KMS-11 (cell line): Measurements from ENCODE around the gene UGT2B10.

Source experiments
- H2AFZ ChIP-seq: fragments of 200-600 bp; sonication (generic); 2 replicates; pipeline ENCODE4 v1.6.1; 2016; ENCODE audit warnings: antibody characterized with exemption, mixed run types, low read depth
- H3K27ac ChIP-seq: fragments of 200-600 bp; sonication (generic); 2 replicates; pipeline ENCODE4 v1.6.1; 2016; ENCODE audit warnings: mild to moderate bottlenecking, mixed run types
- H3K27me3 ChIP-seq: fragments of 200-600 bp; sonication (generic); 2 replicates; pipeline ENCODE4 v1.6.1; 2017; ENCODE audit warnings: mild to moderate bottlenecking, low read depth, mixed run types, moderate library complexity; ENCODE audit not compliant: insufficient read depth
- H3K36me3 ChIP-seq: fragments of 200-600 bp; sonication (generic); 2 replicates; pipeline ENCODE4 v1.6.1; 2017; ENCODE audit warnings: mild to moderate bottlenecking, mixed run types; ENCODE audit not compliant: insufficient read depth
- H3K4me1 ChIP-seq: fragments of 200-600 bp; sonication (generic); 2 replicates; pipeline ENCODE4 v1.6.1; 2016; ENCODE audit warnings: mild to moderate bottlenecking, low read depth, mixed run types; ENCODE audit not compliant: poor library complexity, severe bottlenecking
- H3K4me2 ChIP-seq: fragments of 200-600 bp; sonication (generic); 2 replicates; pipeline ENCODE4 v1.7.0; 2016; ENCODE audit warnings: mild to moderate bottlenecking, mixed run types
- H3K4me3 ChIP-seq: fragments of 200-600 bp; sonication (generic); IDR thresholded peaks from 2 replicates; pipeline ENCODE4 v1.6.1; 2017; ENCODE audit warnings: low read depth, low read length, mixed read lengths; ENCODE audit not compliant: insufficient read depth
- H3K79me2 ChIP-seq: fragments of 200-600 bp; sonication (generic); 2 replicates; pipeline ENCODE4 v1.6.1; 2016; ENCODE audit warnings: low read depth, mixed run types; ENCODE audit not compliant: insufficient read depth
- H3K9ac ChIP-seq: fragments of 200-600 bp; sonication (generic); 2 replicates; pipeline ENCODE4 v1.6.1; 2016; ENCODE audit warnings: mild to moderate bottlenecking, mixed run types
- H4K20me1 ChIP-seq: fragments of 200-600 bp; sonication (generic); 2 replicates; pipeline ENCODE4 v1.6.1; 2016; ENCODE audit warnings: mild to moderate bottlenecking, mixed run types; ENCODE audit not compliant: insufficient read depth
- CTCF ChIP-seq: fragments of 200-600 bp; sonication (generic); conservative IDR thresholded peaks from 2 replicates; pipeline ENCODE4 v1.6.1; 2017; ENCODE audit warnings: low read depth, mild to moderate bottlenecking, antibody characterized with exemption, low read length, moderate library complexity, mixed read lengths

Gene UGT2B10

GRCh38 chr4:68872643-68873502 lies 57.1 kb downstream of the UGT2B10 start:
- Histone ChIP-seq H3K27ac (no peak overlapping the region), H3K4me2 (no peak overlapping the region)

DNA sequence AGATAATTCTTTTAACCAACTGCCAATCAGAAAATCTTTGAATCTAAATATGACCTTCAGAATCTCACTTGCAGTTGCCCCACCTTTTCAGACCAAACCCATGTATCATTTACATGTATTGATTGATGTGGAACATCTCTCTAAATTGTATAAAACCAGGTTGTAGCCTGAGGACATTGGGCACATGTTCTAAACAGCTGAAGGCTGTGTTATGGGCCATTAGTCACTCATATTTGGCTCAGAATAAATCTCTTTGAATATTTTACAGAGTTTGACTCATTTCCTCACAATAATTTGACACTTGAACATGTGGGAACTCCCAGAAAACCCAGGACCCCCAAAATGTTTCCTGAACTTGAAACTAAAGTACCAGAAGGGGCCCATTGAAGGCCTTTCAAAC lies 58.7 kb downstream of the UGT2B10 start:
- Histone ChIP-seq H3K36me3 (no peaks in the 10 kb centered on the region), H3K79me2 (no peaks in the 10 kb centered on the region), H3K4me2 (no peak overlapping the region), H3K9ac (no peak overlapping the region), H2AFZ (no peak overlapping the region), H3K27ac (no peak overlapping the region), H4K20me1 (no peaks in the 10 kb centered on the region), H3K4me3 (no peak overlapping the region), H3K27me3 (no peaks in the 10 kb centered on the region), H3K4me1 (no peaks in the 10 kb centered on the region)
- no peak for TF ChIP-seq CTCF

More at GRCh38 chr4:68872643-68873502, 57.1 kb downstream of the UGT2B10 start:
- Histone ChIP-seq H4K20me1 (no peaks in the 10 kb centered on the region), H3K79me2 (no peaks in the 10 kb centered on the region), H3K4me3 (no peak overlapping the region), H3K36me3 (no peaks in the 10 kb centered on the region), H3K9ac (no peak overlapping the region), H3K27me3 (no peaks in the 10 kb centered on the region), H3K4me1 (no peaks in the 10 kb centered on the region), H2AFZ (no peak overlapping the region)
- TF ChIP-seq CTCF = no peak

GRCh38 chr4:68877555-68877954 lies 61.8 kb downstream of the UGT2B10 start:
- Histone ChIP-seq H3K36me3 (no peaks in the 10 kb centered on the region), H3K27ac (no peak overlapping the region), H3K79me2 (no peaks in the 10 kb centered on the region), H3K4me3 (no peak overlapping the region), H4K20me1 (no peaks in the 10 kb centered on the region), H2AFZ (no peak overlapping the region), H3K4me2 (no peak overlapping the region), H3K9ac (no peak overlapping the region), H3K4me1 (no peaks in the 10 kb centered on the region), H3K27me3 (no peaks in the 10 kb centered on the region)
- no peak for TF ChIP-seq CTCF

DNA sequence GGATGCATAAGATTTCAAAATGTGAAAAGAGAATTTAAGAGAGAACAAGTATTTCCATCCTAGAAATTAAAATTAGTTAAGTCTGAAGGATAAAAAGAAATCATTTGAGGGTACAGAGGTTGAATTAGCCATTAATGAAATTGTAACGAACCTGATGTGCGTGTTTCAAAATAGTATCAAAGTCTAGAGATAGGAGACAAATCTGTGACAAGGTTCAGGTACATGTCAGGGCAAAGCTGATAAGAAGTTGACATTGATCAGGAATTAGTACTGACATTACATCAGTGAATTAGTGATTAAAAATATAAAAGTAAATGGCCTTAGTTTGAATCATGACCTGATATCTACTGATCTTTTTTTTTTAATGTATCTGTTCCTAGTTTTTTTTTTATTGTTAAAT lies 62.3 kb downstream of the UGT2B10 start:
- Histone ChIP-seq H4K20me1 (no peaks in the 10 kb centered on the region), H3K4me3 (no peak overlapping the region), H3K9ac (no peak overlapping the region), H3K79me2 (no peaks in the 10 kb centered on the region), H3K27ac (no peak overlapping the region), H3K27me3 (no peaks in the 10 kb centered on the region), H3K4me1 (no peaks in the 10 kb centered on the region), H3K4me2 (no peak overlapping the region), H3K36me3 (no peaks in the 10 kb centered on the region), H2AFZ (no peak overlapping the region)
- TF ChIP-seq CTCF = no peak
